DMS53 (cell line): ENCODE measurements around the gene SH3RF3.

ENCODE experiments used
- DNase-seq: peaks from one replicate; lab custom pipeline; 2025; lab: John Stamatoyannopoulos, UW

The SH3RF3 gene

DNA sequence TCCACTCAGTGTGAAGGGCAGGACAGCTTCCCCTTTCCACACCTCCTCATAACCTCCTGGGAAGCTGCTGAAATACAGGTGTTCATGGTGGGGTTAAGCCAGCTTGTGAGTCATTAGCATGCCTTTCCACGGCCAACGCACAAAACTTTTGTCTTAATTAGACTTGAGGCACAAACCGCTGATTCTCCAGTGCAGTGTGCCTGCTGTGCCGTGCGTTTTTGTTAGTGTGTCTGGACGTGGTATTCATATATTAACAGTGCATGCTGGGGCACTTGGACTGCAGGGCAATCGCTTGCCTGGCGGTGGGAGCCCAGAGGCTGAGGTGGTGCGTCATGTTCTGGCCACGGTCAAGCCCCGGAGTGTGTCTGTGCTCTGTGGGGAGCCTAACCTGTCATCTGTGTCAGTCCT, 156.2 kb downstream of the SH3RF3 start:
- no peak for DNase-seq

DNA sequence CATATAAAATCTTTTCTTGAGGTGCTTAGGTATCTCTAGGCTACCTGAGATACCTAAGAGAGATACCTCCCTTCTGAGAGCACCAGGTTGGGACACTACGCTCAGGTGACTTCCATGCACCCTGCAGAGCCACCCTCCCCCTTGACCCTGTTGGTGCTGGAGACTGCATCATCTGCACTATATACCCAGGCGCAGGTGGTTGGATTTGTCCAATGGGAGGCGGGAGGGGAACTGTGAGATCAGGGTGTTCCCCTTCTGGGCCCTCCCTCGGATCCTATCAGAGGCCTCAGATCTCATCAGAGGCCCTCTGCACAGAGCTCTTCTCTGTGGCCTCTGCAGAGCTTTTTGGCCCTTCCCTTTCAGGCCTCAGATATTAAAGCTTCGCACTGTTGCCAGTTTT, 158.4 kb downstream of the SH3RF3 start:
- no peak for DNase-seq

DNA sequence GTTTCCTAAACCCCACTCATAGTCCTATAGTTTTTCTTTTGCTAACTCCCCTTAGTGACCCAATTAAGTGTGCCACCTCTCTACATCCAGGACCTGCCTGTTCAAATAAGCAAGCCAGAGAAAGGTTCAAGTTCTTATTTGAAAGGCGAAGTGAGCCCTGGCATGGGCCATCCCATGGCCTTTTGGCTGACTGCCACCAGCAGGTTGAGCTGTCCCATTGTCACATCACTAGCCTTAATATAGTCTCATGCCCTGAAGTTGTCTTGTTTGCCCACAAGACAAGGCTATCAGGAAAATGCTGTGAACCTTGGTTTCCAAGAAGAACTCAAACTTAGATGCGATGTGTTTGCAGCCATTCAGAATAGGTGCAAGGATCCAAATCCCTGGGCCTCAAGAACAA, 158.8 kb downstream of the SH3RF3 start:
- DNase-seq = no peak

DNA sequence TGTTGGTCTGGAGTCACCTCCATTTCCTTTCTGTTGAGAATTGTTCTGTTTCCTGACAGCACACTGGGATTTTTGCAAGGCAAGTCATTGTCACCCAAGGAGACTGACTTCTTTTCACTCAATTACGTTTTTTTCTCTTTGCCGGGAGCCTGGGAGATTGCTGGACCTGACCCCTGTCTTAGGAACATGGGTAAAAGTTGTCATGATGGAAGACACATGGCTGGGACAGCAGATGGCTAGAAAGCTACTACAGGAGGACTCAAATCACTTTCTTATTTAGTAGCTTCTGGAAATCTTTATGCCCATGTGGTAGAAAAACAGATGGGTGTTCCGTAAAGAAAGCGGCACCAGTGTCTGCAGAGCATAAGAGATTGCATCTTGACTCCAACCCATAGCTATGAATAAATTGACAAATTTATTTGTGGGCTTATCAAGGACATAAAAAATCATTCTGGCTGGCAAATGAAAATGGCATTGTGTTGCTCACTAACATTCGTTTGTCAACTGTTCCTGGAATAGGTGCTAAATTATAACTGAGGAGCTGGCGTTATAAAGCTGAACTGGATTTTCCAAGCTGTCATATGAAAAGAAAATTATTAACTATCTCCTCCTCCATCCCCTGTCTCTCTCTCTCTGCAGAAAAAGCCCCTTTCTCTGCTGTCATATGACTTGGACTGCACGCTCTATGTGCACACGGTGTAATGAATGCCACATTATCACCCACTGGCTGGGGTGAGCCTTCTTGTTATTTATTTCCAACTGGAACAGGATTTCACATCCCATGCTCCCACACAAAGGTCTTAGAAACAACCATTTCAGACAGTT, 159.8 kb downstream of the SH3RF3 start:
- no peak for DNase-seq

DNA sequence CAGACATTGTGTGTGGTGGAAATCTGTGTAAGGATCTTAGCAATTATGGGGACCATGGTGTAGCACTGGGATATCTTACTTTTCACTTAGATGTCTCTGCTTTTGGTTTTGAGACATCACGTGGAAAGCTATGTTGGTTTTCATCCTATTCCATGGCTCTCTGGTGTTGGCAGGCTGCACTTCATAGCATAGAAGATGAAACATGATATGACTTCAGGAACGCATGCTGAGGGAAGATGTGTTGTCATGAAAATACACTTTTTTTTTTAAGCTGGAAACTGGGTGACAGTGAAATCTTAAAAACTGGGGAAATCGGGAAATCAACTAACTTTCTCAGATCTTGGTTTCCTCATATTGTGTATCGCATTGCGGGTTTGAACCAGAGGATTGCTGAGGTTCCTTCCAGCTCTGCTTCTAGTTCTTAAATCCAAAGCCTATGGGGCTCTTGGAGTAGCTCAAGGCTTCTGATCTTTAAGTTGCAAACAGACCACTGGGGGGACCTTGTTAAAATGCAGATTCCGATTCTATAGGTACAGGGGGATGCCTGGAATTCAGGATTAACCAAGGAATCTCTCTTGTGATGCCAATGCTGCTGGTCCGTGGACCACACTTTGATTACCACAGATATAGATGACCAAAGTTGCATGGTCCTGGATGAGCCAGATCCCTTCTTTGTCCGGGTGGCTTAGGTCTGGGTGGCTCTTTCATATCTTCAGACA, 160.7 kb downstream of the SH3RF3 start:
- DNase-seq = no peak

DNA sequence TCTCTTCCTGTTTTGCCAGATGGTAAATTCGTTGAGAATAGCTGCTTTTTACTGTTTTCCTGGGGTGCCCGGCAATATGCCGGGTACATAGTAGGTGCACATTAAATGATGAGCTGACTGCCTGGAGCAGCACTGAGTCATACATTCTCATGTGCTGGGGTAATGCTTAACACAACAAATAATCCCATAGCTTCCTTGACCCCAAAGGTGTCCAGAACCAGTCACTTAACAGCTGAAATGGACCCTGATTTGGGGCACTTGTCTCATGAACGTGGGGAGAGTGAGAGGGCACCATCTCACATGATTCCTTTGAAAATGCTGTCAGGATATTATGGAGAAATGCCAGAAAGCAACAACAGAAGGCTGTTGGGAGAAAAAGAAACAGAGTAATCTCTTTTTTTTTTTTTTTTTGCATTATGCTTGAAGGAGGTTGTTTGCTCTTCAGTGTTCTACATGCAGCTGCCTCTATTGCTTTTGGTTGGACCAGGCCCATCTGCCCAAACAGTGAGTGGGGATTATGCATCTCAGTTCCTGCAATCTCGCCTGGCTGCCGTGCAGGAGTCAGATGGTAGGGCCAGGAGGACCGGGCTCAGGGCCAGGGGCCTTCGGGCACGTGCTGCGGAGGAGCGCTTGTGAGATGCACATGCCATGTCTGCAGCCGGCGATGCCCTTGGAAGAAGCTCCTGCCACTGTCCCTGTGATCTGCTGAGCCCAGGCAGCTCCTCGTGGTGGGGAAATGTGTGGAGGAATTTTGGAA, 162.1 kb downstream of the SH3RF3 start:
- DNase-seq = peak; percentile 88

DNA sequence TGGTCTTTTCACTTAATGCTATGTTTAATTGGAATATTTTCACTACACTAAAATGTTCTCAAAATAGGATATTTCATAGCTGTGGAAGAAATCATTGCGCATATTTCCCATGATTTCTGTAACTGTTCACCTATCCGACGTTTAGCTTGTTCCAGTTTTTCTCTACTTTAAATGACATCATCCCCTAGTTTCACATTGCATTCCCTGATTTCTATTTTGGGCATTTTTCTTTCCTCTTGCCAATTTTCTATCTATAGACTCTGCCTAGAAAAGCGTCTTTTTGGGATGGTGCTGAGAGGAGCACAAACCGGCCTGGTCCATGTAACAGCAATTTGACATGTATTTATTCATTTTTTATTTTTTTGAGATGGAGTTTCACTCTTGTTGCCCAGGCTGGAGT, 163.4 kb downstream of the SH3RF3 start:
- no peak for DNase-seq

DNA sequence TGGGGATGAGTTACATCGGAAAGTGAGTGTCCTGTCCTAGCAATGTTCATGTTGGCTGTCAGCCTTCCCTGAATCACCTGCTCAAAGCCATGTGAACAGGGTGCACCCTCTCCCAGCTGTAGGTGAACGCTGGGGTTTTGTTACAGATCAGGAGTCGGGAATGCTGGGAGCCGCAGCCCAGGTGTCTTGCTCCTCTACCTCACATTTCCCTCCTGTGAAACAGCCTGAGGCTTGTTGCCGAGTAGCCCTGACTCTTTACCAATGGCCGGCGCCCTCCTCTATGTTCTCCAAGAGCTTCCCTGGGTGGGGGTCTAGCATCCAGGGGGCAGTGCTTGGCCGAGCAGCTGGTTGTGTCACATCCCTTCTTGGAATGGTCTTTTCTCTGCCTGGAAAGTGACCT, 164.7 kb downstream of the SH3RF3 start:
- DNase-seq = no peak

DNA sequence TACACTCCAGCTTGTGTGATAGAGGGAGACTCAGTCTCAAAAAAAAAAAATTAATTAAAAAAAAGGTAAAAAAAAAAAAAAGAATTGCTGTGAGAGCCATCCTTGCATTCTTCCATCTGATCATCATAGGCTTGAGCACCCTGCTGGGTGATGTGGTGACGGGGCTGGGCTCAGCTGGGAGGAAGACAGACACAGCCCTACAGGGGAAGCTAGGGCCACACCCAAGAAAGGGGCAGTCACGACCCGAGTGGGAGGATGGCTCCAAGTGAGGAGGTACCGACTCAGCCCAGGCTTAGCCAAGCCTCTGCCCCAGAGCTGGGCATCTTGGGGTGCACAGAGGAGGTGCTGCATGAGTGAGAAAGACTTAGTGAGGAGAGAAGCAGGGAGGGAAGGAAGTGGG, 165.5 kb downstream of the SH3RF3 start:
- DNase-seq = no peak

DNA sequence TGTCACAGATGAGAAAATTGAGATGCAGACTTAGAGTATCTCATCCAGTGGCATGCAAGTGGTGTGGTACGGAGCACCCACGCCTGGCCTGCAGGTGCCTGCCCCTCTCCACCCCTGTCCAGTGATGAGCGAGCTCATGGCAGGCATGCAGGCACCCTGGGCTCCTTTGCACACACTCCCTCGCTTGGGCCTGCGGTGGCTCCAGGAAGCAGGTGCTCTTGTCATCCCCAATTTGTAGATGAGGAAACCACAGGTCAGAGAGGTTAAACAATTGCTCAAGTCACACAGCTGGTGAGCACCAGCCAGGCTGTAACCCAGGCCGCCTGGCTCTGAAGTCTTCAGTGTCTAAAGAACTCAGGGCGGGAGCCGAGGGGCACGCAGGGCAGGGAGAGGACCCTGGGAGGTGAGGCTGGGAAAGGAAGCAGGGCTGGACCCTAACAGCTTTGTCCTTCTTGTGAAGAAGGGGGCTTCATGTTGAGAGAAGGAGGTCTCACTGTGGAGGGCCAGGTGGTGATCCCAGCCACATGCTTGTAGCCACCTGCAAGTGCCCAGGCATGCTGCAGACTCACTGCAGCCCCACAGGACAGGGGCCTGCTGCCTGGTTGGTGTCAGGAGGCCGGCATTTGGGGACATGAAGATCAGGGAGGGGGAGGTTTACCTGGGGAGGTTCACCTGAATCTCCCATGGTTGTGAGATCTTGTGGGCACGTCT, 166.2 kb downstream of the SH3RF3 start:
- DNase-seq = no peak

DNA sequence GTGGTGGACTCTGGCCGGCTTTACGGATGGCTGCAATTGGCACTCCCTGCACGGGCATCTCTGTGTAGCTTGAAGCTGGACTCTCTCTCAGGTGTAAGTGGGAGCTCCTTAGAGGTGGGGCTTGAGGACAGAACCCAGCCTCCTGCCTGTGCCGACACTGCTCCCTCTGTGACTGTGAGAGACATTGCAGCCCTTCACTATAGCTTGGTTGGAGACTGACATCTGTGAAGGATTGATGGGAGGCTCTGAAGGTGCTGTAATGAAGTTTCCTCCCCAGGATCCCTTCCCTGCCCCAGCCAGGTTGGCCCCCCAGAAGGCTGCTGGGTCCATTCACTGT, 166.7 kb downstream of the SH3RF3 start:
- DNase-seq = peak; percentile 23

DNA sequence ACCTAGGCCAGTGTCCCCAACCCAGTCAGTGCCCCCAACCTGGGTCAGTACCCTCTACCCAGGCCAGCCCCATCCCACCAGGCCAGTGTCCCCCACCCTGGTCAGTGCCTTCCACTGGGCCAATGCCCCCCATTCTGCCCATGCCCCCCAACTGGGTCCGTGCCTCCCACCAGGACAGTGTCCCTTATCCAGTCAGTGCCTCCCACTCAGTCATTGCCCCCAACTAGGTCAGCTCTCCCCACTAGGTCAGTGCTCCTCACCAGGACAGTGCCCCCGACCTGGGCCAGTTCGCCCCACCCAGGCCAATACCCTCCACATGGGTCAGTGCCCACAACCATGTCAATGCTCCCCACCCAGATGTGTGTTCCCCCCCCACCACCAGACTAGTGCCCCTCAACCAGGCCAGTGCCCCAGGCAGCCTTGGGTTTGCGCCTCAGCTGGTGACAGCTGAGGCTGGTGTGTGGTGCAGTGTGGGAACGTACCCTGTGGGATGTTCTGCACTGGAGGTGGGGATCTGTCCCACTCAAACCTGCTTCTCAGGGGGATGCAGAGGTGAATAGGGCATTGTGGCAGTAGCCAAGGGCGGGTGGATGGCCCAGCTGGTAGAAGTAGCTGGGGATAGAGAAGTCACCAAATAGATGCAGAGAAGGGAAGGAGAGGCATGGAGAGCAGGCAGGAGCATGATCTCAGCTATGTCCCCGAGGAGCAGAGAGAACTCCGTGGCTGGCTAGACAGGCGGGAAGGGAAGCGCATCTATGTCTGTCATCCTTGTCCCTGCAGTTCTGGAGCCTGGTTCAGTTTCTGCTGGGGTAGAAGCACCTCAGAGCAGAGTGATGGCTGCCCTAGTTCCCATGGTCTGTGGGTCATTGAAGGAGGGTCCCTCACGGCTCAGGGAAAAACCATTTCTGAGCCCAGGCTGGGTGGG, 168.8 kb downstream of the SH3RF3 start:
- DNase-seq = no peak

DNA sequence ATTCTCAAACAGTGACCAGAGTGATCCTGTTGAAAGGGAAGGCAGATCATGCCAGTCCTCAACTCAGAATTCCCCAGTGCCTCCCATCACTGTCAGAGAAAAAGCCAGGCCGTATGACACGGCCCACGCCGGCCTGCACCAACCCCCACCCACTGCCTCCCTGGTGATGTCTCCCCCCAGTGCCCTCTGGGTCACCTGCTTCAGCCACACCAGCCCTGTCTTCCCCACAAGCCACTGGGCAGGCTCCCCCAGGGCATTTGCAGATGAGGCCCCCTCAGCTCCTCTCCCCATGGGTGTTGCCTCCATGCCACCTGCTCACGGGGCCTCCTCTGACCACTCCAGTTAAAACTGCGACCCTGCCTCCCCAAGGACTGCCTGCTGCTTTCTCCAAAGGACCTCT, 169.8 kb downstream of the SH3RF3 start:
- no peak for DNase-seq

DNA sequence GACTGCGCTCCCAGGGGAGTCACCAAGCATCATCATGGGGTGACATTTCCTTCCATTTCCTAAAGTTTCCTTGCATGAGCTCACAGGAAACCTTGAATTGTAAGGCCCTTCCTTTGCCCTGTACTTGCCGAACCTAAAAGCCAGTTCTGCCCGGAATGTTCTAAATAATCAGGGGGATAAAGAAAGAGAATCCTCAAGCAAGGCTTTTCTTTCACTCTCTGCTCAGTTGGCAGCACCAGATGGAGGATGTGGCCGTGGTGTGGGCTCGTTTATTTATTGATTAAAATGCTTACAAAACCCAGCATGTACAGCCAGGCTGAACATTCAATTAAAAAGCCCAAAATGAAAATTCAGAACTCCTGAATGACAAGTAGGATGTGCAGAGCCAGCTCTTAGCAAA, 170.5 kb downstream of the SH3RF3 start:
- no peak for DNase-seq

DNA sequence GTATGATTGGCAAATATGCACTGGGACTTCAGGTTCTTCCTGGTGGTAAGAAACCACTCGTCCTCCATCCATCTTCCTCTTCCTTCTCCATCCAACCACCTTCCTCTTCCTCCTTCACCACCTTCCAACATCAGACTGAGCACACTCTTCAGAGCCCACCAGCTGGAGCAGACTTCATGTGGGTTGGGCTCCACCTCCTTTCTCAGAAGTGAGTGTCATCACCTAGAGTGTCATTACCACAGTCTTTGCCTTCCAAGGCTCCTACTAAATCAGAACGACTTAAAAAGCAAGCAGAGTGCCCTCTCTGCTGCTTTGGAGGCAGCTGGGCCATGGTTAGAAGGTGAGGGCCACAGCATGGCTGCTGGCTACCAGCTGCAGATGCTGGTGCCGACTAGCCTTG, 171.6 kb downstream of the SH3RF3 start:
- DNase-seq = no peak

DNA sequence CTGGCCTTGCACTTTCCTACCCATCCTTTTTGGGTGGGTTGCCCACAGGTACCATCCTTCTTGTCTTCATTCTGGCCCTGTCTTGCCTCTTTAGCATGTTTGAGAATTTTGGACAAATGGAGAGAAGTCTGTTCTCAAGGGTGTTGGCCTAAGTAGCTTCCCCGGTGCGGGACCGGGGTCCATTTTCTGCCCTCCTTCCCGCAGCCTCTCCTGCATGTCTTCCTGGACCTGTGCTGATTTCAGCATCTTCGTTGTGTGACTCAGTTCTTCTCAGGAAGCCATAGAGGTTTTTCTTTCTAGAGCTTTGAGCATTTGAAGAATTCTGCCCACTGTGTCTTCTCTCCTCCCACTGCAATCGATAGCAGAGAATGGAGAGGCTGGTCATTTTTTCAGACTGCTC, 172.7 kb downstream of the SH3RF3 start:
- DNase-seq = no peak

DNA sequence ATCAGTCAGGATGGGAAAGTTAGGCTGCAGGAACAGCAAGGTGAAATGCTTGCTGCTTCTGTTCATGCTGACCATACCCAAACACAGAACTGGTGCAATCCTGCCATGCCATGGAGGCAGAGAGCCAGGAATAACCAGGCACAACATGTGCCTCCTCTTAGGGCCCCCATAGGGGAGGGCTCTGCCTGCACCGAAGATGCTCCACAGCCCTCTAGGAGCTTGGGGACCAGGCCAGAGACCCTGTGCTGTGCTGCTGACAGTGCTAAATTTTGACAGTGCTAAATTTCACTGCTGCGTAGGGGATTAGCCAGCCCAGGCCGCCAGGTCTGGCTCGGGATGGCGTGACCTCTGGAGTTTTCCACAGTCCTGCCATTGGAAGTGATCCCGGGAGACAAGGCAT, 173.3 kb downstream of the SH3RF3 start:
- DNase-seq = no peak

DNA sequence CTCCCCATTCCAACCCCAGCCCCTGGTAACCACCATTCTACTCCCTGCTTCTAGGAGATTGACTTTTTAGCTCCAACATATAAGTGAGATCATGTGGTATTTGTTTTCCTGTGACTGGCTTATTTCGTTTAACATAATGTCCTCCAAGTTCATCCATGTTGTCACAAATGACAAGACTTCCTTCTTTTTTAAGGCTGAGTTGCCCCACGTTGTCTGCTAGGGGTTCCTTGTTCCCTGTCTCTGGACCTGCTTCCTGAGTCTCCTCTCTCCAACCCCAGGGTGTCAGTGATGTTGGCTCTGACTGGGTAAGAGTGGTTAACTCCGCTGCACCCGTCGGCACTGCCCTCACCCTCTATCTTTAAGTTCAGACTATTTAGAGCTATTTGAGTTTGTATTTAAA, 175.2 kb downstream of the SH3RF3 start:
- no peak for DNase-seq

DNA sequence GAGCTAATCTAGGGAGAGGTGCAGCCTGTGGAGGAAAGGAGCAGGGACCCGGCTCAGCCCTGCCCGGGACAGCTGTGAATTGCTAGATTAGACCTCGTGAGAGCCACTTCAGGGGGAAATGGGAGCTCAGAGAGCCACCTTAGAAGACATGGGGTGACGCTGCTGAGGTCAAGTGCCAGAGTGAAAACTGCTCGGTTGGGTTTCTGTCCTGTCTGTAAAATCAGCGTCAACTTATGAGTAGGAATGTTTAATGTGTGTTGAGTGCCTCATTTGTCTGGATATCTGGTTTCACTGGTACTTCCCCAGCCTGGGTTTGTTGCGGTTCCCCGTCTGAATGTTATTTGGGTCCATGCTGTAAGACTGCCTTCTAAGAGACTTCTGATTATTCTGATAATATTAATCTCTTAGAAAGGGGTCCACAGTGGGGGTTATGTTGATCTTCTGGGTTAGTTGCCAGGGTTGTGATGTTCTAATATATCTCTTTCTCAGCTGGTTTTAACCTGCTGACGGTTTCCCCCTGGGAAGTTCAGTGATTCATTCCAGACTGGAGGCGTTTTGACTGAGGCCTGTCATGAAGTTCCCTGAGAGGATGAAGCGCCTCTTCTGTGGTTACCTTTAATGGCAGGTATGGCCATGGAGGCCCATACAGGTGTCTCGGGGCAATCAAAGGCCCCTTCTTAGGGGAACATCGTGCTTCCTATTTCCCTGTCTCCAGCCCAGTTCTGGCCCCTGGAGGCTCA, 175.9 kb downstream of the SH3RF3 start:
- DNase-seq = peak; percentile 39

DNA sequence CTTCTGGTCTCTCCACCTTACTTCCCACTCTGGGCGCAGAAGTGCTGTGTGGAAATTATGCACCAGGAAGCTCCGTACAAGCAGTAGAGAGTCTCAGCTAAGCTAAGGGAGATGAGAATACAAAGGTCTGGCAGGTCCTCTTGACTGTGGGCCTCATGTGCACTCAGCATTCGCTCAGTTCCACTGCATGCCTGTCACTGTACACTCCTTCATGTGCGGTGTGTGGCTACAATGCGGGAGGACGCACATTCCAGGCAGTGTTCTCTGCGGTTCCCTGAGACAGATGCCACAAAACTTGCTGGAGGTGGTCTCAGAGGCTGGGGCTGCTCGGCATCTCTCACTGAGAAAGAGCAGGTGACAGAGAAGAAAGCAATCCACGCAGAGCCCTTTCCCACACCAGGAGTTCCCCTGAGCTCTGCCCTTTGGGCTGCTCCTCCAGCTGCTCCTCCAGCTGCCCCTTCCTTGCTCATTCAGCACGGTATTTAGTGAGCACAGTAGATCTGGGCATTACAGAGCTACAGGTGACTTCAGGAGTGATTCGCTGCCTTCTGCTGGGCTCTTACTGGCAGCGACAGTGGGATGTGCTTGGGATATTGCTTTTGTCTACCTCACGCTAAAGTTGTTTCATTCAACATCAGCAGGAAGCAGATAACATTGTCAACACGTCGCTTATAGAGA, 176.6 kb downstream of the SH3RF3 start:
- no peak for DNase-seq
